PC-9 (cell line): ENCODE measurements around the gene CMTM6. TPM values are rescaled to one million over a fixed set of nuclear protein-coding genes. Genes with fewer than 3 reads are reported as not detected.

Experiments used
- BruUV-seq: library from RNA; stranded (reverse); fragments of 400-500 nt; replicated peaks from 2 replicates; lab custom pipeline; 2021; lab: Mats Ljungman, UMichigan
- CTCF ChIA-PET: fragments of 300-600 bp; sonication (Branson Sonifier 250); formaldehyde crosslinking; loops from one replicate; lab custom pipeline; 2022; ENCODE audit warnings: antibody characterized with exemption; lab: Charles Lee
- POLR2A ChIA-PET: fragments of 300-600 bp; sonication (Branson Sonifier 250); formaldehyde crosslinking; loops from one replicate; lab custom pipeline; 2022; ENCODE audit warnings: antibody characterized with exemption; ENCODE audit not compliant: unreplicated experiment; lab: Charles Lee
- DNase-seq, 2 experiments: peaks; one replicate each; pipeline versions ENCODE4 v3.0.0 to v3.0.0-alpha.2; 2015 to 2022; ENCODE audit warnings: mixed read lengths in 1 of 2
- H2AFZ ChIP-seq: fragments of 200-600 bp; sonication (generic); 2 replicates; pipeline ENCODE4 v1.8.1; 2017; ENCODE audit warnings: antibody characterized with exemption
- H3F3A ChIP-seq: fragments of 200-600 bp; sonication (generic); 2 replicates; pipeline ENCODE4 v1.8.1; 2017; ENCODE audit warnings: antibody characterized with exemption, mild to moderate bottlenecking, low read depth; ENCODE audit not compliant: insufficient read depth
- H3K27ac ChIP-seq: fragments of 200-600 bp; sonication (generic); 2 replicates; pipeline ENCODE4 v1.6.1; 2016; ENCODE audit warnings: mixed run types
- H3K27me3 ChIP-seq: fragments of 200-600 bp; sonication (generic); 2 replicates; pipeline ENCODE4 v1.6.1; 2016; ENCODE audit warnings: low read depth, mixed run types; ENCODE audit not compliant: insufficient read depth
- H3K36me3 ChIP-seq: fragments of 200-600 bp; sonication (generic); 2 replicates; pipeline ENCODE4 v1.6.1; 2016; ENCODE audit warnings: low read depth, mixed run types
- H3K4me1 ChIP-seq: fragments of 200-600 bp; sonication (generic); replicated peaks from 2 replicates; pipeline ENCODE4 v1.6.1; 2016; ENCODE audit warnings: mixed run types; ENCODE audit not compliant: insufficient read depth
- H3K4me2 ChIP-seq: fragments of 200-600 bp; sonication (generic); 2 replicates; pipeline ENCODE4 v1.6.1; 2017; ENCODE audit warnings: mixed run types
- H3K4me3 ChIP-seq: fragments of 200-600 bp; sonication (generic); 2 replicates; pipeline ENCODE4 v1.6.1; 2016; ENCODE audit warnings: mixed run types
- H3K79me2 ChIP-seq: fragments of 200-600 bp; sonication (generic); 2 replicates; pipeline ENCODE4 v1.6.1; 2017; ENCODE audit warnings: low read depth, mixed run types
- H3K9me2 ChIP-seq: fragments of 200-600 bp; sonication (generic); 2 replicates; pipeline ENCODE4 v1.8.1; 2017; ENCODE audit warnings: mild to moderate bottlenecking; ENCODE audit not compliant: insufficient read depth
- H3K9me3 ChIP-seq: fragments of 200-600 bp; sonication (generic); 2 replicates; pipeline ENCODE4 v1.8.1; 2016; ENCODE audit warnings: low read depth; ENCODE audit not compliant: insufficient read depth
- H4K20me1 ChIP-seq: fragments of 200-600 bp; sonication (generic); 2 replicates; pipeline ENCODE4 v1.8.1; 2017; ENCODE audit not compliant: insufficient read depth
- CTCF ChIP-seq: fragments of 200-600 bp; sonication (generic); conservative IDR thresholded peaks from 2 replicates; pipeline ENCODE4 v1.6.1; 2017; ENCODE audit warnings: mixed run types, antibody characterized with exemption, mild to moderate bottlenecking, moderate library complexity
- EZH2 ChIP-seq: fragments of 200-600 bp; sonication (generic); IDR thresholded peaks from 2 replicates; pipeline ENCODE4 v1.8.0; 2017; ENCODE audit warnings: antibody characterized with exemption, low read depth
- intact Hi-C: fragments of 100-400 bp; cut with micrococcal nuclease; formaldehyde crosslinking; loops from one replicate; pipeline ENCODE4 v1.10.0; 2022; ENCODE audit not compliant: unreplicated experiment
- total RNA-seq: library from RNA; stranded (reverse); gene quantifications from 2 replicates; pipeline ENCODE4 v1.2.3, GENCODE V29; 2021

The CMTM6 gene
- total RNA-seq, 1 experiment from 2014 or later, result 69.4 TPM

GRCh38 chr3:32551087-32551486 lies 48.4 kb upstream of the CMTM6 start:
- no TSS peak for BruUV-seq
- Histone ChIP-seq H3K27ac (no peak overlapping the region), H3K4me3 (no peak overlapping the region), H3K9me2 (no peaks in the 10 kb centered on the region), H3K27me3 (no peaks in the 10 kb centered on the region), H2AFZ (no peak overlapping the region), H3K4me1 (no peaks in the 10 kb centered on the region), H3K9me3 (no peaks in the 10 kb centered on the region), H3K36me3 (no peaks in the 10 kb centered on the region), H4K20me1 (no peaks in the 10 kb centered on the region; the same call in 1 of the 2 replicates), H3K79me2 (peaks cover 26% of the 10 kb centered on the region), H3F3A (no peaks in the 10 kb centered on the region), H3K4me2 (no peak overlapping the region)
- POLR2A ChIA-PET, result no interaction called here
- TF ChIP-seq CTCF (no peak), EZH2 (no peak)
- CTCF ChIA-PET, result no interaction called here
- DNase-seq, result no peak
- intact Hi-C loops, result no loop called here

DNA sequence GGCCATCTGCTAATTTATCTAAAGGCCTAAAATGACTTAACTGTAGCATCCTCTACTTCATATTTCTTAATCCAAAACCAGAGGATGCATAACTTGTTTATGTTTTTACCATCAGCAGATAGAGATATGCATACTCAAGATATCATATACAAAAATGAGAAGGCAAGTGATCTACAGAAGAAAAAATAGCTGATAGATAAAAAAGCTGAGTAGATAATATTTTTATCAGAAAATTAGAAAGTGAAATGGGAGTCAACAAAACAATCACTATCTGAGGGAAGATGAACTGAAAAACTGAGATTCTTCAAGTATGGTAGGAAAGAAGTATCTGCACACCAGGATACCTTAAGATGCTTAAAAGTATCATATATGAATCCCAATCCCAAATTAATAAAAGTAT lies 42.7 kb upstream of the CMTM6 start:
- Histone ChIP-seq H3K4me3 (no peak overlapping the region), H3K27me3 (no peaks in the 10 kb centered on the region), H3K36me3 (no peaks in the 10 kb centered on the region), H3K9me2 (no peaks in the 10 kb centered on the region), H4K20me1 (no peaks in the 10 kb centered on the region; the same call in none of the 2 replicates), H2AFZ (no peak overlapping the region), H3K9me3 (no peaks in the 10 kb centered on the region), H3F3A (no peaks in the 10 kb centered on the region), H3K27ac (no peak overlapping the region), H3K79me2 (peaks cover 12% of the 10 kb centered on the region; the same call in 1 of the 2 replicates), H3K4me2 (no peak overlapping the region), H3K4me1 (no peaks in the 10 kb centered on the region)
- CTCF ChIA-PET, result interaction anchor here (0.6 kb wide), 1 partner anchor 145 kb away, joined by 3 read pairs; no protein-coding TSS in a partner anchor
- POLR2A ChIA-PET, result no interaction called here
- intact Hi-C loops, result no loop called here
- no peak for DNase-seq
- no TSS peak for BruUV-seq
- no peak for TF ChIP-seq EZH2

GRCh38 chr3:32544894-32545293 lies 42.2 kb upstream of the CMTM6 start:
- Histone ChIP-seq H3K27ac (no peak overlapping the region), H3K4me3 (no peak overlapping the region), H3K4me1 (no peaks in the 10 kb centered on the region), H2AFZ (no peak overlapping the region), H3K27me3 (no peaks in the 10 kb centered on the region), H4K20me1 (no peaks in the 10 kb centered on the region; the same call in none of the 2 replicates), H3K9me3 (no peaks in the 10 kb centered on the region), H3K9me2 (no peaks in the 10 kb centered on the region), H3K36me3 (no peaks in the 10 kb centered on the region), H3K4me2 (no peak overlapping the region), H3F3A (no peaks in the 10 kb centered on the region), H3K79me2 (0 out of 2 replicates have a peak, but pooled peaks cover 8% of the 10 kb centered on the region)
- TF ChIP-seq CTCF, result no peak
- no peak for TF ChIP-seq EZH2
- CTCF ChIA-PET, result no interaction called here
- no TSS peak for BruUV-seq
- DNase-seq, result no peak
- intact Hi-C loops, result no loop called here
- POLR2A ChIA-PET, result no interaction called here

GRCh38 chr3:32542807-32543206 lies 40.2 kb upstream of the CMTM6 start:
- no peak overlapping the region for H3K4me2 ChIP-seq
- H3K79me2 ChIP-seq, result no peaks in the 10 kb centered on the region
- H3K27ac ChIP-seq, result no peak overlapping the region
- no peaks in the 10 kb centered on the region for H3K4me1 ChIP-seq
- H3K9me2 ChIP-seq, result no peaks in the 10 kb centered on the region
- H2AFZ ChIP-seq, result no peak overlapping the region
- H3K4me3 ChIP-seq, result no peak overlapping the region
- intact Hi-C loops, result no loop called here
- CTCF ChIA-PET, result no interaction called here
- H3K27me3 ChIP-seq, result no peaks in the 10 kb centered on the region
- no peaks in the 10 kb centered on the region for H3F3A ChIP-seq
- POLR2A ChIA-PET, result no interaction called here
- BruUV-seq, result no TSS peak
- no peaks in the 10 kb centered on the region for H3K9me3 ChIP-seq
- H4K20me1 ChIP-seq, result no peaks in the 10 kb centered on the region; the same call in none of the 2 replicates
- DNase-seq, result no peak
- no peak for TF ChIP-seq CTCF
- H3K36me3 ChIP-seq, result no peaks in the 10 kb centered on the region
